Measurements from ENCODE around the gene SYCE3. TPM values are rescaled to one million over a fixed set of nuclear protein-coding genes. Genes with fewer than 3 reads are reported as not detected.

The SYCE3 gene
- total RNA-seq, 1 experiment from 2014 or later, result not detected

DNA sequence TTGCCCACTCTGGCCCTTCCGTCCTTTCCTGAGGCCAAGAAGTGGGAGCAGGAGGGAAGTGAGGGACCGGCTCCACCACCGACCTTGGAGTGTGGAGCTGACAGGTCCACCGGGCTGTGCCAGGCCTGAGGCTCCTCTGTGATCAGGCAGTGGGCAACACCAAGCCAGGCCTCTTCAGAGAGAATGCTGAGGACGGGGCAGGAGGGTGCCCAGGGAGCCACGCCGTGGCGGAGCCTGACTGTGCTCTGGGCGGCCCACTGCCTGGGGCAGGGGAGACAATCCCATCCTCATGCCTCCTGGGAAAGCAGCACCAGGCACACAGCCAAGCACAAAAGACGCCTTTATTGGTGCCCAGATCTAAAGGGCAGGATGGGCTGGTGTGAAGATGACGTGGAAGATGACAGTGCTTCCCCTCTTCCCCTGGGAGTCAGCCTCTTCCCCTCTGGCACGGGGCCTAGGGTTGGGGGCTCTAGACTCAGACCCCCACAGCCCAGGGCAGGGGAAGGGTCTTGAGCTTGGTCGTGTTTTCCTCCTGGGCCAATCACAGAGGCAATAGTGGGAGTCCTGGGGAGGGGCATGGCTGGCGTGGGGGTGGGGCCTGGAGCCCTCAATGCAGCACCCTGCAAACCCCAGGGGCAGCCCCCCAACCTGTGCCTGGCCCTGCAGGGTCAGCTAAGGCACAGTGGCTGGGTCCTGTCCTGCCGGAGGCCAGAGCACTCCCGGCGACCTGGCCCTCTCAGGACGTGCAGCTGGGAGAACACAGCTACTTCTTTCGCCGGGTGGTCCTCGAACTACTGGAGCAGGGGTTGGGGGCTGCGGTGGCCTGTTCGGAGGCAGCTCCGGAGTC is 59.9 kb downstream of the SYCE3 start:
- no peak for DNase-seq (ENCODE audit: low spot score)

DNA sequence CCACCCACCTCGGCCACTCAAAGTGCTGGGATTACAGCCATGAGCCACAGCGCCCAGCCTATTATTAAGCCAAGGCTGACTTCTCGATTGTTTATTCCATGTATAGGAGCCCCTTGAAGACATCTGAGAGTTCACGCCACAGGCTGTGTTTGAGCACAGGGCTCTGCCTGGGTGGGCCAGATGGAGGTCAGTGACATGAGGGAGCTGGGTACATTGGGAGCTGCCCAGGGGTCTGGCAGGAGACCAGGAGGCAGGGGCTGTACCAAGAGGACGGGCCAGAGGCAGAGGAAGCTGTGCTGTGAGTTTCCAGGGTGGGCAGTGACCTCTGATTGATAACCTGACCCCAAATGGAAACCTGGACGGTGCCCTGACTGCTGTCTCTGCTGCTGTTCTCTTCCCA is 60.6 kb downstream of the SYCE3 start:
- TF ChIP-seq, protein P1, sequence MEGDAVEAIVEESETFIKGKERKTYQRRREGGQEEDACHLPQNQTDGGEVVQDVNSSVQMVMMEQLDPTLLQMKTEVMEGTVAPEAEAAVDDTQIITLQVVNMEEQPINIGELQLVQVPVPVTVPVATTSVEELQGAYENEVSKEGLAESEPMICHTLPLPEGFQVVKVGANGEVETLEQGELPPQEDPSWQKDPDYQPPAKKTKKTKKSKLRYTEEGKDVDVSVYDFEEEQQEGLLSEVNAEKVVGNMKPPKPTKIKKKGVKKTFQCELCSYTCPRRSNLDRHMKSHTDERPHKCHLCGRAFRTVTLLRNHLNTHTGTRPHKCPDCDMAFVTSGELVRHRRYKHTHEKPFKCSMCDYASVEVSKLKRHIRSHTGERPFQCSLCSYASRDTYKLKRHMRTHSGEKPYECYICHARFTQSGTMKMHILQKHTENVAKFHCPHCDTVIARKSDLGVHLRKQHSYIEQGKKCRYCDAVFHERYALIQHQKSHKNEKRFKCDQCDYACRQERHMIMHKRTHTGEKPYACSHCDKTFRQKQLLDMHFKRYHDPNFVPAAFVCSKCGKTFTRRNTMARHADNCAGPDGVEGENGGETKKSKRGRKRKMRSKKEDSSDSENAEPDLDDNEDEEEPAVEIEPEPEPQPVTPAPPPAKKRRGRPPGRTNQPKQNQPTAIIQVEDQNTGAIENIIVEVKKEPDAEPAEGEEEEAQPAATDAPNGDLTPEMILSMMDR (conservative IDR thresholded peaks at IDR 0.05; ENCODE audit: low read depth, low read length), result no peak
- no peak for TF ChIP-seq EZH2 (IDR thresholded peaks at IDR 0.05; ENCODE audit: borderline replicate concordance, low read depth, low read length, poor library complexity, severe bottlenecking)
- Histone ChIP-seq H3K9me3 (ENCODE audit: low read depth, low read length, poor library complexity, severe bottlenecking) (no peaks in the 10 kb centered on the region), H3K4me3 (ENCODE audit: low read depth, low read length, poor library complexity, severe bottlenecking) (no peak overlapping the region), H3K36me3 (ENCODE audit: insufficient read depth, low read length, poor library complexity, severe bottlenecking) (peaks cover 29% of the 10 kb centered on the region), H3K4me1 (ENCODE audit: insufficient read depth, low read length, poor library complexity, severe bottlenecking) (peaks cover 10% of the 10 kb centered on the region), H3K27ac (ENCODE audit: low read depth, low read length, poor library complexity, severe bottlenecking) (no peak overlapping the region), H3K27me3 (replicated peaks; ENCODE audit: insufficient read depth, low read depth, low read length, poor library complexity) (no peaks in the 10 kb centered on the region)
- intact Hi-C loops (cut with micrococcal nuclease; ENCODE audit: unreplicated experiment), result no loop called here
- no TSS peak for BruUV-seq (replicated peaks)
- CTCF ChIA-PET, result no interaction called here
- POLR2A ChIA-PET (ENCODE audit: low non-redundant PET), result no interaction called here
- no peak for DNase-seq (ENCODE audit: low spot score)

More for the DNA sequence above, 59.9 kb downstream of the SYCE3 start:
- Histone ChIP-seq H3K27ac (ENCODE audit: low read depth, low read length, poor library complexity, severe bottlenecking) (no peak overlapping the region), H3K27me3 (replicated peaks; ENCODE audit: insufficient read depth, low read depth, low read length, poor library complexity) (no peaks in the 10 kb centered on the region), H3K36me3 (ENCODE audit: insufficient read depth, low read length, poor library complexity, severe bottlenecking) (peaks cover 29% of the 10 kb centered on the region), H3K9me3 (ENCODE audit: low read depth, low read length, poor library complexity, severe bottlenecking) (no peaks in the 10 kb centered on the region), H3K4me1 (ENCODE audit: insufficient read depth, low read length, poor library complexity, severe bottlenecking) (peaks cover 10% of the 10 kb centered on the region), H3K4me3 (ENCODE audit: low read depth, low read length, poor library complexity, severe bottlenecking) (no peak overlapping the region)
- intact Hi-C loops (cut with micrococcal nuclease; ENCODE audit: unreplicated experiment), result no loop called here
- CTCF ChIA-PET, result interaction anchor here (0.5 kb wide), 1 partner anchor 10 kb away, joined by 7 read pairs; no protein-coding TSS in a partner anchor
- POLR2A ChIA-PET (ENCODE audit: low non-redundant PET), result no interaction called here
- BruUV-seq (replicated peaks), result no TSS peak
- TF ChIP-seq, protein P1 (conservative IDR thresholded peaks at IDR 0.05; ENCODE audit: low read depth, low read length), result no peak
- TF ChIP-seq EZH2 (IDR thresholded peaks at IDR 0.05; ENCODE audit: borderline replicate concordance, low read depth, low read length, poor library complexity, severe bottlenecking), result no peak

Other genes starting within 250 kb of the SYCE3 start
- 5.3 and 10.8 TPM in 2 replicates for gene DENND6B, start 235.9 kb downstream of the SYCE3 start, total RNA-seq (2021)
- gene PPP6R2, start 219.6 kb downstream of the SYCE3 start, total RNA-seq (2021), result 64.6 and 66.7 TPM in 2 replicates
- gene SBF1, start 87.9 kb downstream of the SYCE3 start, total RNA-seq (2021), result 97.2 and 107 TPM in 2 replicates
- gene ADM2, start 81.4 kb downstream of the SYCE3 start, total RNA-seq (2021), result 5.4 and 9.8 TPM in 2 replicates
- 0.32 and 0.46 TPM in 2 replicates for gene MIOX, start 76.1 kb downstream of the SYCE3 start, total RNA-seq (2021)
- 79.2 and 79.3 TPM in 2 replicates for gene LMF2, start 55.2 kb downstream of the SYCE3 start, total RNA-seq (2021)
- 135 TPM in 2 replicates for gene NCAPH2, start 54.7 kb downstream of the SYCE3 start, total RNA-seq (2021)
- 0.44 and 5.4 TPM in 2 replicates for gene SCO2, start 37.3 kb downstream of the SYCE3 start, total RNA-seq (2021)
- gene TYMP, start 32.9 kb downstream of the SYCE3 start, total RNA-seq (2021), result 0.58 and 0.98 TPM in 2 replicates
- 1.4 and 1.6 TPM in 2 replicates for gene KLHDC7B, start 17.0 kb downstream of the SYCE3 start, total RNA-seq (2021)
- 19.2 and 28.3 TPM in 2 replicates for gene CPT1B, start 15.5 kb upstream of the SYCE3 start, total RNA-seq (2021)
- 47.6 and 51.4 TPM in 2 replicates for gene CHKB, start 19.9 kb upstream of the SYCE3 start, total RNA-seq (2021)
- 7.8 and 11.5 TPM in 2 replicates for gene MAPK8IP2, start 37.9 kb upstream of the SYCE3 start, total RNA-seq (2021)
- gene ARSA, start 65.2 kb upstream of the SYCE3 start, total RNA-seq (2021), result 15.6 and 19.6 TPM in 2 replicates
- gene SHANK3, start 109.9 kb upstream of the SYCE3 start, total RNA-seq (2021), result 4.4 and 6.4 TPM in 2 replicates
- not detected in 2 replicates for gene ACR, start 175.3 kb upstream of the SYCE3 start, total RNA-seq (2021)
- gene RABL2B, start 220.7 kb upstream of the SYCE3 start, total RNA-seq (2021), result 36.8 and 45.2 TPM in 2 replicates